Activated CD8-positive, alpha-beta T cell treated with anti-CD3 and anti-CD28 coated beads for 36 hours (primary cell): Measurements from ENCODE around the gene COPS2. TPM values are rescaled to one million over a fixed set of nuclear protein-coding genes. Genes with fewer than 3 reads are reported as not detected.

Experiments used
- ATAC-seq: fragments of 200-7000 bp; cut with Tn5 transposase; one replicate; pipeline ENCODE4 v1.10.0; 2021; ENCODE audit warnings: mild to moderate bottlenecking, moderate library complexity
- CTCF ChIA-PET: fragments of 350-600 bp; sonication (Branson Sonifier 250); formaldehyde crosslinking; loops from one replicate; lab custom pipeline; 2021; ENCODE audit warnings: antibody characterized with exemption; lab: Charles Lee
- POLR2A ChIA-PET: fragments of 350-600 bp; sonication (Branson Sonifier 250); formaldehyde crosslinking; loops from one replicate; lab custom pipeline; 2021; ENCODE audit warnings: antibody characterized with exemption; lab: Charles Lee
- DNase-seq: peaks from one replicate; pipeline ENCODE4 v3.0.0-alpha.2; 2020
- H3K27ac Mint-ChIP-seq: one replicate; pipeline ENCODE4 v1.8.0; 2021; ENCODE audit warnings: mild to moderate bottlenecking, mixed read lengths
- H3K27me3 Mint-ChIP-seq: one replicate; pipeline ENCODE4 v1.8.0; 2021; ENCODE audit warnings: mixed read lengths
- H3K36me3 Mint-ChIP-seq: one replicate; pipeline ENCODE4 v1.8.0; 2021; ENCODE audit warnings: low read depth, mixed read lengths
- H3K4me1 Mint-ChIP-seq: one replicate; pipeline ENCODE4 v1.8.0; 2021; ENCODE audit warnings: low read depth, mixed read lengths
- H3K4me3 Mint-ChIP-seq: one replicate; pipeline ENCODE4 v1.8.0; 2021; ENCODE audit warnings: mild to moderate bottlenecking, moderate library complexity, mixed read lengths
- H3K9me3 Mint-ChIP-seq: one replicate; pipeline ENCODE4 v1.8.0; 2021; ENCODE audit warnings: mixed read lengths
- CTCF ChIP-seq: fragments of 200-600 bp; IDR thresholded peaks from one replicate; pipeline ENCODE4 v1.8.0; 2022; ENCODE audit warnings: antibody characterized with exemption, mild to moderate bottlenecking
- intact Hi-C: fragments of 100-400 bp; cut with micrococcal nuclease; formaldehyde crosslinking; loops from one replicate; pipeline ENCODE4 v1.10.0; 2022
- total RNA-seq, 2 experiments: library from RNA; stranded (reverse); gene quantifications; one replicate each; pipeline ENCODE4 v1.2.3, GENCODE V29; 2021

The COPS2 gene
- total RNA-seq, 2 experiments from 2014 or later, result 85.0 to 85.8 TPM

- ATAC-seq (no peak), DNase-seq (no peak)
- CTCF ChIA-PET, result no interaction called here
- H3K27ac Mint-ChIP-seq, result no peak overlapping the region
- peaks cover 3% of the 10 kb centered on the region for H3K4me1 Mint-ChIP-seq
- POLR2A ChIA-PET, result no interaction called here
- intact Hi-C loops, result no loop called here
- no peak overlapping the region for H3K4me3 Mint-ChIP-seq
- peaks cover 54% of the 10 kb centered on the region for H3K36me3 Mint-ChIP-seq
- no peaks in the 10 kb centered on the region for H3K27me3 Mint-ChIP-seq
- no peak for TF ChIP-seq CTCF
- peaks cover 13% of the 10 kb centered on the region for H3K9me3 Mint-ChIP-seq
Measured at GRCh38 chr15:49110158-49110944, 45.0 kb downstream of the COPS2 start.

DNA sequence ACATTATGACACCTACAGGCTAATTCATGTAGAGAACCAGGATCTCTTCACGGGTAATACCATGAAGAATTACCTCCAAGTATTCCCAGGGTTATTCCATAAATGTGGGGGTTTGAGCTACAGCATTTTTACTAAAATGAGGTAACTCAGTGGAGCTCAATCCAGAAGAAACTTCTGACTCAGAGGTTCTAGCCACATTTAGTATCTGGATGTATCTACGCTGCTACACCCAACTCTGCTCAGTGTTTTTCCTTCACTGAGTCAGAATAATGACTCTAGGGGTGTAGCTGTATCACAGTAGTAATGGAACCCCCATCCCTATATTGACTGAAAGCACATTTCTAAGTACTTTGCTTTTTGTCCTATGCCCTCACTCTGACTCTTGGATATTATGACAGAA, 52.4 kb downstream of the COPS2 start:
- H3K9me3 Mint-ChIP-seq, result no peaks in the 10 kb centered on the region
- TF ChIP-seq CTCF, result no peak
- no peak overlapping the region for H3K27ac Mint-ChIP-seq
- peaks cover 26% of the 10 kb centered on the region for H3K36me3 Mint-ChIP-seq
- CTCF ChIA-PET, result no interaction called here
- DNase-seq, result no peak
- POLR2A ChIA-PET, result no interaction called here
- H3K27me3 Mint-ChIP-seq, result no peaks in the 10 kb centered on the region
- intact Hi-C loops, result no loop called here
- ATAC-seq, result no peak
- no peak overlapping the region for H3K4me3 Mint-ChIP-seq
- H3K4me1 Mint-ChIP-seq, result no peaks in the 10 kb centered on the region

DNA sequence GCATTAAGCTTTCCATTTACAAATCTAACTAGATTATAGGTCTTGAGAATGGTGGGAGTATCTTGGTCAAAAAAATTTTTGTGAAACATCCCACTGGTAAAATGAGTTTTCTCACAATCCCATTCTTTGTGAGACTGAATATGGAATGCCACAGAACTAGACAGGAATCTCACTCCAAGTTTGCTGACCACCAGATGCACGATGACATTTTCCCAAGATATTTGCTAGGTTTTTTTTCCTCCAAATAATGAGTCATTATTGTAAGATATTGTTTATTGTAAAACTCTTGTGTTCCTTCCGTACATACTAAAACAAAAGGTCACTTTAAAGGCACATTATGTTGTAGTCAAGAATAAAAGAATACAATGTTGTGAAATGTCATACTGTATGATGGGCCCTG, 53.9 kb downstream of the COPS2 start:
- Mint-ChIP-seq H3K9me3 (no peaks in the 10 kb centered on the region), H3K4me3 (no peak overlapping the region), H3K27ac (no peak overlapping the region), H3K27me3 (no peaks in the 10 kb centered on the region), H3K36me3 (peaks cover 26% of the 10 kb centered on the region), H3K4me1 (no peaks in the 10 kb centered on the region)
- DNase-seq (no peak), ATAC-seq (no peak)
- ChIA-PET CTCF (no interaction called here), POLR2A (no interaction called here)
- TF ChIP-seq CTCF, result no peak
- intact Hi-C loops, result no loop called here

DNA sequence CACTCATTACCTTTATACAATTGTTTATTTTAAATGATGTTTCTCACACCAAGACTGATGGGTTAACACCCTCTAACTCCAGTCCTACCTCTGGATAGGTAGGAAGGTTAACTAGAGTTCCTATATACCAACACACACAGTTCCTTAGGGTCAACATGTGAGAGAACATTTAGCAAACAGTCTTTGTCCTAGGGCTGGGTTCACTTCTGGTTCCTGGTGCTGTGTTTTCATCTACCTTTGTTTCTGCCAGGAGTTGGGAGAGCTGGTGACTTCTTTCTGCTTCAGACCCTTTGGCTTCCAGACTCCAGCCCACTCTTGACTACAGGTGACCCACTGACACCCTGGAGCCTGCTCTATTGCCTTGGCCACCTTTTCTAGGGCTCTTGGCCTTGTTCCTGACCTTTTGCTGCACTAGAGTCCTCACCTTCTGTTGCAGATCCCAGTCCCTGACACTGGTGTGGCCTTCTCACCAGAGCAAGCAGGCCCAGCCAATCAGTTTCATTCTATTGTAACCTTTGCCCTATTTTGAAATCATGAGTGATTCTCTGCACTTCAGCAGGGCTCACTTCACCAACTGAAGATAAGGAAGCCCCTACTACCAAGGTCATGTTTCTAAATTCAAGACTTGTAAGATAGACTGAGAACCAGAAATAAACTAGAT, 59.2 kb downstream of the COPS2 start:
- H3K9me3 Mint-ChIP-seq, result no peaks in the 10 kb centered on the region
- ChIA-PET CTCF (no interaction called here), POLR2A (interaction anchor here (0.9 kb wide), 1 partner anchor 13 kb away, joined by 3 read pairs; no protein-coding TSS in a partner anchor)
- ATAC-seq, result no peak
- no peaks in the 10 kb centered on the region for H3K4me1 Mint-ChIP-seq
- peaks cover 6% of the 10 kb centered on the region for H3K36me3 Mint-ChIP-seq
- no peak for DNase-seq
- H3K27me3 Mint-ChIP-seq, result no peaks in the 10 kb centered on the region
- H3K27ac Mint-ChIP-seq, result no peak overlapping the region
- intact Hi-C loops, result no loop called here
- no peak for TF ChIP-seq CTCF
- H3K4me3 Mint-ChIP-seq, result no peak overlapping the region

- peaks cover 2% of the 10 kb centered on the region for H3K36me3 Mint-ChIP-seq
- POLR2A ChIA-PET, result interaction anchor here (0.7 kb wide), 1 partner anchor 760 kb away, joined by 3 read pairs; no protein-coding TSS in a partner anchor
- no peak overlapping the region for H3K4me3 Mint-ChIP-seq
- H3K9me3 Mint-ChIP-seq, result no peaks in the 10 kb centered on the region
- no peaks in the 10 kb centered on the region for H3K27me3 Mint-ChIP-seq
- H3K4me1 Mint-ChIP-seq, result no peaks in the 10 kb centered on the region
- CTCF ChIA-PET, result interaction anchor here (1.4 kb wide), 1 partner anchor 326 kb away, joined by 3 read pairs; no protein-coding TSS in a partner anchor
- ATAC-seq (no peak), DNase-seq (no peak)
- intact Hi-C loops, result no loop called here
- no peak for TF ChIP-seq CTCF
- H3K27ac Mint-ChIP-seq, result no peak overlapping the region
Measured at GRCh38 chr15:49094923-49095322, 60.5 kb downstream of the COPS2 start.
